Non-pigmented ciliary epithelial cell (primary cell): ENCODE results near the gene FLYWCH1.
A peak's percentile ranks its signal among the peaks of the same experiment; 100 is the strongest.

ENCODE experiments used
- DNase-seq: peaks from one replicate; pipeline ENCODE4 v3.0.0-alpha.2; 2010; ENCODE audit warnings: low read depth

The FLYWCH1 gene

GRCh38 chr16:2911638-2912329 lies at the start of gene FLYWCH1:
TSS of gene FLYWCH1 (plus strand) at chr16:2911931. CDS start at chr16:2929686, 17,755 bp downstream.
- peak; percentile 80 for DNase-seq

- DNase-seq: no peak
Observed at GRCh38 chr16:2865651-2866050, 46.1 kb upstream of the FLYWCH1 start.

- no peak for DNase-seq
Observed at GRCh38 chr16:2866431-2866830, 45.3 kb upstream of the FLYWCH1 start.

- no peak for DNase-seq
Observed at GRCh38 chr16:2867661-2867986, 44.1 kb upstream of the FLYWCH1 start.

- peak; percentile 72 for DNase-seq
Observed at GRCh38 chr16:2867987-2868789, 43.5 kb upstream of the FLYWCH1 start.

- DNase-seq: no peak
Observed at GRCh38 chr16:2871926-2872325, 39.8 kb upstream of the FLYWCH1 start.

- DNase-seq: no peak
Observed at GRCh38 chr16:2874032-2874911, 37.5 kb upstream of the FLYWCH1 start.

- DNase-seq: no peak
Observed at GRCh38 chr16:2874912-2875362, 36.8 kb upstream of the FLYWCH1 start.

GRCh38 chr16:2879854-2880508 lies 31.8 kb upstream of the FLYWCH1 start:
- no peak for DNase-seq

- DNase-seq: no peak
Observed at GRCh38 chr16:2881783-2882649, 29.7 kb upstream of the FLYWCH1 start.

- DNase-seq: peak; percentile 95
Observed at GRCh38 chr16:2882650-2883457, 28.9 kb upstream of the FLYWCH1 start, which contains the start of gene FLYWCH2. TSS of gene FLYWCH2 (plus strand) at chr16:2883215. CDS start at chr16:2896450, 13,235 bp downstream.

- DNase-seq: no peak
Observed at GRCh38 chr16:2883458-2883908, 28.2 kb upstream of the FLYWCH1 start.

GRCh38 chr16:2884041-2884451 lies 27.7 kb upstream of the FLYWCH1 start:
- DNase-seq: no peak

GRCh38 chr16:2894231-2894630 lies 17.5 kb upstream of the FLYWCH1 start:
- DNase-seq: no peak

- no peak for DNase-seq
Observed at GRCh38 chr16:2895813-2896212, 15.9 kb upstream of the FLYWCH1 start.

- no peak for DNase-seq
Observed at GRCh38 chr16:2896480-2897010, 15.2 kb upstream of the FLYWCH1 start.

GRCh38 chr16:2897110-2897509 lies 14.6 kb upstream of the FLYWCH1 start:
- no peak for DNase-seq

GRCh38 chr16:2898831-2899563 lies 12.7 kb upstream of the FLYWCH1 start:
- no peak for DNase-seq

GRCh38 chr16:2899564-2900072 lies 12.1 kb upstream of the FLYWCH1 start:
- DNase-seq: no peak
